ENCODE results near the gene CHRM1.
"Not testable (repeated sequence)": the region's sequence is repeated elsewhere in the genome, so short reads cannot be mapped to it uniquely, and the experiment has no call there.

Gene CHRM1

GRCh38 chr11:62874851-62875250, 46.3 kb downstream of the CHRM1 start:
- no peak for DNase-seq

GRCh38 chr11:62865635-62866034, 55.5 kb downstream of the CHRM1 start:
- DNase-seq, result no peak

GRCh38 chr11:62863687-62864335, 57.4 kb downstream of the CHRM1 start:
- DNase-seq, result no peak

GRCh38 chr11:62861564-62862192, 59.5 kb downstream of the CHRM1 start:
- DNase-seq, result not testable (repeated sequence)

GRCh38 chr11:62860835-62861563, 60.2 kb downstream of the CHRM1 start:
- DNase-seq, result no peak

GRCh38 chr11:62859281-62859703, 61.9 kb downstream of the CHRM1 start:
- DNase-seq, result peak; percentile 54
